Fibroblast of lung (primary cell): Measurements from ENCODE around the gene ARRB1. TPM values are rescaled to one million over a fixed set of nuclear protein-coding genes. Genes with fewer than 3 reads are reported as not detected.
"Not testable (repeated sequence)": the region's sequence is repeated elsewhere in the genome, so short reads cannot be mapped to it uniquely, and the experiment has no call there.

Source experiments
- DNase-seq, 2 donors: peaks; one replicate each; pipeline versions ENCODE4 v3.0.0 to v3.0.0-alpha.2; 2010; ENCODE audit warnings: low read depth in 2 of 2
- H2AFZ ChIP-seq: 2 replicates; pipeline ENCODE4 v1.5.1; 2012; ENCODE audit warnings: low read length, control low read depth, inconsistent platforms
- H3K27ac ChIP-seq: 2 replicates; pipeline ENCODE4 v1.5.1; 2011; ENCODE audit warnings: low read length, control low read depth; ENCODE audit not compliant: insufficient read depth
- H3K27me3 ChIP-seq: 2 replicates; pipeline ENCODE4 v1.5.1; 2011; ENCODE audit warnings: mild to moderate bottlenecking, low read length; ENCODE audit not compliant: control insufficient read depth, insufficient read depth
- H3K36me3 ChIP-seq: 2 replicates; pipeline ENCODE4 v1.5.1; 2011; ENCODE audit warnings: low read length; ENCODE audit not compliant: control insufficient read depth, insufficient read depth
- H3K4me1 ChIP-seq: 2 replicates; pipeline ENCODE4 v1.5.1; 2011; ENCODE audit warnings: low read length; ENCODE audit not compliant: control insufficient read depth, insufficient read depth; ENCODE audit errors: extremely low read depth
- H3K4me2 ChIP-seq: 2 replicates; pipeline ENCODE4 v1.5.1; 2011; ENCODE audit warnings: low read length, control low read depth; ENCODE audit not compliant: insufficient read depth; ENCODE audit errors: extremely low read depth
- H3K4me3 ChIP-seq, 4 experiments: fragments of 200-600 bp in 1 of 4; sonication (generic) in 1 of 4; replicated peaks in 1 of 4; 2 replicates each; pipeline ENCODE4 v1.5.1; 2011 to 2016; ENCODE audit warnings: low read length in 4 of 4, low read depth in 3 of 4, mild to moderate bottlenecking in 3 of 4, control low read depth in 2 of 4, inconsistent platforms in 1 of 4, mixed read lengths in 1 of 4; ENCODE audit not compliant: insufficient read depth in 1 of 4; ENCODE audit errors: control extremely low read depth in 1 of 4
- H3K79me2 ChIP-seq: 2 replicates; pipeline ENCODE4 v1.5.1; 2012; ENCODE audit warnings: mild to moderate bottlenecking, low read length, inconsistent platforms; ENCODE audit not compliant: control insufficient read depth, insufficient read depth
- H3K9ac ChIP-seq: 2 replicates; pipeline ENCODE4 v1.5.1; 2011; ENCODE audit warnings: mild to moderate bottlenecking, low read length, control low read depth; ENCODE audit not compliant: insufficient read depth
- H3K9me3 ChIP-seq: 2 replicates; pipeline ENCODE4 v1.5.1; 2012; ENCODE audit warnings: low read depth, low read length; ENCODE audit not compliant: control insufficient read depth, insufficient read depth
- H4K20me1 ChIP-seq: 2 replicates; pipeline ENCODE4 v1.5.1; 2011; ENCODE audit warnings: low read length; ENCODE audit not compliant: control insufficient read depth, insufficient read depth; ENCODE audit errors: extremely low read depth
- EZH2 ChIP-seq: IDR thresholded peaks from 2 replicates; pipeline ENCODE4 v1.5.1; 2012; ENCODE audit warnings: low read length, control low read depth, mild to moderate bottlenecking; ENCODE audit errors: missing control alignments
- polyA plus RNA-seq, 2 donors: library from polyadenylated mRNA; depleted of rRNA in 1 of 2; stranded (reverse) in 1 of 2; unstranded in 1 of 2; fragments of >200 nt; gene quantifications; 2 replicates each; pipeline ENCODE4 v1.2.1, GENCODE V29; 2011 to 2012; ENCODE audit warnings: missing spikeins in 1 of 2
- total RNA-seq: library from RNA; depleted of rRNA; stranded (reverse); fragments of >200 nt; gene quantifications from 2 replicates; pipeline ENCODE4 v1.2.1, GENCODE V29; 2014
- TF ChIP-seq, protein P1 (sequence below), 2 donors: IDR thresholded peaks in 1 of 2; conservative IDR thresholded peaks in 1 of 2; 1 replicate in 1 of 2; 2 replicates in 1 of 2; pipeline ENCODE4 v1.5.1; 2011 to 2012; ENCODE audit warnings: low read length in 2 of 2, control low read depth in 1 of 2, inconsistent platforms in 1 of 2, low read depth in 1 of 2, mild to moderate bottlenecking in 1 of 2

Gene ARRB1
- total and polyA plus RNA-seq, 2 donors (not counting 1 experiment from before 2014, with no cell fraction given): 4.3 to 18.9 TPM

DNA sequence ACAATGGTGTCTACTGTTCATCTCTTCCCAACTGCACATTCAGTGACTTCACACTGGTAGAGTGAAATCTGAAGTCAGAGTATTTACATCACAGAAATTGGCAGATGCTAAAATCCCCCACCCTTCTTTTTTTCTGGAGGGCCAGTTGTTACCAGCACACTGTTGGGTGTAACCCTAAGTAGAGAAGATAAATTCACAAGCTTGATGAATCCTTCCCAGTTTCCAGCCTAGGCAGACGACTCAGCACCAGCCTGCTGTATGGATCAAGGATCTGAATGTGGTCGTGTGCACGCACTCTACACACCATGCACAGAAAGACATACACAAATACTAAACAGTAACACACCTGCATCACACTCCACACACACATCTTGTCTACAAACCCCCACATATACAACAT lies 46.0 kb downstream of the ARRB1 start:
- Histone ChIP-seq H3K27ac (no peak overlapping the region), H3K27me3 (no peaks in the 10 kb centered on the region), H4K20me1 (no peaks in the 10 kb centered on the region)

DNA sequence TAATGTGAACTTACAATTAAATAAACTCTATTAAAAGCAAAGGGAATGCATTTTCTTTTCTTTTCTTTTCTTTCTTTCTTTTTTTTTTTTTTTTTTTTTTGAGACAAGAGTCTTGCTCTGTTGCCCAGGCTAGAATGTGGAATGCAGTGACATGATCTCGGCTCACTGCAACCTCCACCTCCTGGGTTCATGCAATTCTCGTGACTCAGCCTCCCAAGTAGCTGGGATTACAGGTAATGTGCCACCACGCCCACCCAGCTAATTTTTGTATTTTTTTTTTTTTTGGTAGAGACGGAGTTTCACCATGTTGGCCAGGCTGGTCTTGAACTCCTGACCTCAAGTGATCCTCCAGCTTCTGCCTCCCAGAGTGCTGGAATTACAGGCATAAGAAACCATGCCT lies 46.5 kb downstream of the ARRB1 start:
- not testable (repeated sequence) for H3K4me3 ChIP-seq, DNase-seq, H3K4me2 ChIP-seq, H3K79me2 ChIP-seq, H2AFZ ChIP-seq, H3K27me3 ChIP-seq, H3K4me1 ChIP-seq, H3K9ac ChIP-seq, H4K20me1 ChIP-seq, H3K36me3 ChIP-seq, H3K9me3 ChIP-seq, H3K27ac ChIP-seq

More for the DNA sequence above, 46.0 kb downstream of the ARRB1 start:
- Histone ChIP-seq H3K36me3 (no peaks in the 10 kb centered on the region), H3K79me2 (no peaks in the 10 kb centered on the region), H3K9me3 (no peaks in the 10 kb centered on the region), H3K9ac (no peak overlapping the region), H3K4me1 (no peaks in the 10 kb centered on the region), H3K4me3 (no peak overlapping the region), H2AFZ (no peak overlapping the region), H3K4me2 (no peak overlapping the region)
- TF ChIP-seq, protein P1, sequence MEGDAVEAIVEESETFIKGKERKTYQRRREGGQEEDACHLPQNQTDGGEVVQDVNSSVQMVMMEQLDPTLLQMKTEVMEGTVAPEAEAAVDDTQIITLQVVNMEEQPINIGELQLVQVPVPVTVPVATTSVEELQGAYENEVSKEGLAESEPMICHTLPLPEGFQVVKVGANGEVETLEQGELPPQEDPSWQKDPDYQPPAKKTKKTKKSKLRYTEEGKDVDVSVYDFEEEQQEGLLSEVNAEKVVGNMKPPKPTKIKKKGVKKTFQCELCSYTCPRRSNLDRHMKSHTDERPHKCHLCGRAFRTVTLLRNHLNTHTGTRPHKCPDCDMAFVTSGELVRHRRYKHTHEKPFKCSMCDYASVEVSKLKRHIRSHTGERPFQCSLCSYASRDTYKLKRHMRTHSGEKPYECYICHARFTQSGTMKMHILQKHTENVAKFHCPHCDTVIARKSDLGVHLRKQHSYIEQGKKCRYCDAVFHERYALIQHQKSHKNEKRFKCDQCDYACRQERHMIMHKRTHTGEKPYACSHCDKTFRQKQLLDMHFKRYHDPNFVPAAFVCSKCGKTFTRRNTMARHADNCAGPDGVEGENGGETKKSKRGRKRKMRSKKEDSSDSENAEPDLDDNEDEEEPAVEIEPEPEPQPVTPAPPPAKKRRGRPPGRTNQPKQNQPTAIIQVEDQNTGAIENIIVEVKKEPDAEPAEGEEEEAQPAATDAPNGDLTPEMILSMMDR (conservative IDR thresholded peaks at IDR 0.05 in 1 of 2, IDR thresholded peaks at IDR 0.05 in 1 of 2; ENCODE audit: low read depth in 1 of 2, low read length in 2 of 2): no peak
- no peak for TF ChIP-seq EZH2
- no peak for DNase-seq

DNA sequence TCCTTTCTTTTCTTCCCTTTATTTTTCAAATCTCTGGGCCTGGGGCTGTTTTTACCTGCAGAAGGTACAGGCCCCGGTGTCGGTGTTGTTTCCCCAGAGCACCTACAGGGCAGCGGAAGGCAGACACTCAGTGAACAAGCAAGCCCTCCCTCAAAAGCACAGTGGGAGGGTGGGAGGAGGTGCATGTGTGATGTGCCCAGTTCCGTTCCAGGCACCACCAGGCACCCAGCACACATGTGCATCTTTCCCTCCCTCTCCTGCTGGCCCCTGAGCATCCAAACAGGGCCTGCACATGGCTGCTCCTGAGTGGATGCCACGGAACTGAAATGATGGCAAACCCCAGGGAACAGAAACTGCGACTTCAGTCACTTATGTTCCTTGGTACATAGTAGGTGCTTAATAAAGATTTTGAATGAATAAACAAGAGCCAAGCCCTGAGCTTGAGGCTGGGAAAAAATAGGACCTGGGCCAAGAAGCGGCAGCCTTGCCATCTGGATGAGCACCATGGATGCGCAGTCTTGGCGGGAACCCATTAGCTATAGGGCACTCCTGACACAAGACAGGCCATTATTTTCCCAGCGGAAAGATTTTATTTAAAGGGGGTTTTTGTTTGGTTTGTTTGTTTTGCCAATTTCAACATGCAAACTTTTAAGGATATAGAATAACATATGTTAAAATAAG lies 47.8 kb downstream of the ARRB1 start:
- no peaks in the 10 kb centered on the region for H3K4me1 ChIP-seq
- H3K9ac ChIP-seq: no peak overlapping the region
- no peak overlapping the region for H3K27ac ChIP-seq
- H3K27me3 ChIP-seq: no peaks in the 10 kb centered on the region
- H3K4me2 ChIP-seq: no peak overlapping the region
- no peak overlapping the region for H2AFZ ChIP-seq
- H3K36me3 ChIP-seq: no peaks in the 10 kb centered on the region
- no peak for DNase-seq
- no peaks in the 10 kb centered on the region for H3K9me3 ChIP-seq
- TF ChIP-seq, protein P1 (conservative IDR thresholded peaks at IDR 0.05 in 1 of 2, IDR thresholded peaks at IDR 0.05 in 1 of 2; ENCODE audit: low read depth in 1 of 2, low read length in 2 of 2): no peak
- TF ChIP-seq EZH2: no peak
- H4K20me1 ChIP-seq: no peaks in the 10 kb centered on the region
- no peaks in the 10 kb centered on the region for H3K79me2 ChIP-seq
- no peak overlapping the region for H3K4me3 ChIP-seq
